Fibroblast of pulmonary artery (primary cell): ENCODE results near the gene NEDD8.

Source experiments
- DNase-seq: peaks from one replicate; pipeline ENCODE4 v3.0.0-alpha.2; 2010; ENCODE audit warnings: low read depth
- H3K4me3 ChIP-seq: replicated peaks from 2 replicates; pipeline ENCODE4 v1.5.1; 2011; ENCODE audit warnings: low read depth, mild to moderate bottlenecking, control low read depth, low read length, moderate library complexity
- CTCF ChIP-seq: IDR thresholded peaks from 2 replicates; pipeline ENCODE4 v1.5.1; 2011; ENCODE audit warnings: mild to moderate bottlenecking, control low read depth, low read length, inconsistent platforms; ENCODE audit errors: missing control alignments

Gene NEDD8

DNA sequence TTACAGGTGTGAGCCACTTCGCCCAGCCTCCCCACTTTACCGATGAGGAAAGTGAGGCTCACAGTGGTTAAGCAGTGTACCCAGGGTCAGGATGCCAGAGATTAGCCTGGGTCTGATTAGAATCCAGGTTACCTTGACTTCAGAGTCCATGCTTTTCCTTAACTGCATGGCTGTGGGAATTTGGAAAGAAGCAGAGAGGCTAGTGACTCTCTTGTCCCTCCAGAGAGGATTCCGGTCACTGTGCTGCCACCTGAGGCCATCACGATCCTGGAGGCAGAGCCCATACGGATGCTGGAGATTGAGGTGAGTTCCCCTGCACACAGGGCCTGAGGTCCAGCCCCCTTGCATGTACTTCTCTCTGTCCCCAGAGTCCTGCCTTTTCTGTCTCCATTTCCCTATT is 55.6 kb downstream of the NEDD8 start:
- no peak for TF ChIP-seq CTCF
- DNase-seq = no peak
- H3K4me3 ChIP-seq = no peak overlapping the region

DNA sequence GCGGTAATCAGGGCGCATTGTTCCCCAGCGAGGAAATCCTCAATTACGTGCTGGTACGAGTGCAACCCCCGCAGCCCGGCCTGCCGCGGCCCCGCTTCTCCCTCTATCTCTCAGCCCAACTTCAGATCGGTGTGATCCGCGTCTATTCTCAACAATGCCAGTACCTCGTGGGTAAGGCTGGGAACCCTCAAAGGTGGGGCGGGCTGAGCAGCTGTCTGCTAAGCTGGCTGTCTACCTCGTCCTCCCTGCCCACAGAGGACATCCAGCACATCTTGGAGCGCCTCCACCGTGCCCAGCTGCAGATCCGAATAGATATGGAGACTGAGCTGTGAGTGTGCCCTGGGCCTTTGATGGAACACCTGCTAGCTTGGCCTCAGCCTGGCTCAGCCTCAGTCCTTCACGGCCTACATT is 59.3 kb downstream of the NEDD8 start:
- DNase-seq = no peak
- H3K4me3 ChIP-seq = no peak overlapping the region
- no peak for TF ChIP-seq CTCF

- peak overlapping the region; percentile 23 for H3K4me3 ChIP-seq
- no peak for TF ChIP-seq CTCF
- DNase-seq = no peak
Observed at GRCh38 chr14:24172261-24172860, 59.8 kb downstream of the NEDD8 start.

GRCh38 chr14:24171422-24172260 is 60.5 kb downstream of the NEDD8 start, which contains the start of gene REC8:
TSS of gene REC8 (plus strand) at chr14:24172080. CDS start at chr14:24172553, 473 bp downstream.
- no peak for TF ChIP-seq CTCF
- DNase-seq = peak; percentile 72
- peak within 1 kb of the TSS; percentile 23 for H3K4me3 ChIP-seq

- DNase-seq = no peak
- H3K4me3 ChIP-seq = no peak overlapping the region
Observed at GRCh38 chr14:24167469-24168114, 64.6 kb downstream of the NEDD8 start.

More at GRCh38 chr14:24167469-24168114, 64.6 kb downstream of the NEDD8 start:
- TF ChIP-seq CTCF = no peak
